ENCODE results near the gene HOXD4. TPM values are rescaled to one million over a fixed set of nuclear protein-coding genes. Genes with fewer than 3 reads are reported as not detected.
A peak's percentile ranks its signal among the peaks of the same experiment; 100 is the strongest.

Gene HOXD4
- total RNA-seq, 4 donors from 2014 or later, result 0.69 to 3.6 (median 1.3) TPM; not detected in 1

DNA sequence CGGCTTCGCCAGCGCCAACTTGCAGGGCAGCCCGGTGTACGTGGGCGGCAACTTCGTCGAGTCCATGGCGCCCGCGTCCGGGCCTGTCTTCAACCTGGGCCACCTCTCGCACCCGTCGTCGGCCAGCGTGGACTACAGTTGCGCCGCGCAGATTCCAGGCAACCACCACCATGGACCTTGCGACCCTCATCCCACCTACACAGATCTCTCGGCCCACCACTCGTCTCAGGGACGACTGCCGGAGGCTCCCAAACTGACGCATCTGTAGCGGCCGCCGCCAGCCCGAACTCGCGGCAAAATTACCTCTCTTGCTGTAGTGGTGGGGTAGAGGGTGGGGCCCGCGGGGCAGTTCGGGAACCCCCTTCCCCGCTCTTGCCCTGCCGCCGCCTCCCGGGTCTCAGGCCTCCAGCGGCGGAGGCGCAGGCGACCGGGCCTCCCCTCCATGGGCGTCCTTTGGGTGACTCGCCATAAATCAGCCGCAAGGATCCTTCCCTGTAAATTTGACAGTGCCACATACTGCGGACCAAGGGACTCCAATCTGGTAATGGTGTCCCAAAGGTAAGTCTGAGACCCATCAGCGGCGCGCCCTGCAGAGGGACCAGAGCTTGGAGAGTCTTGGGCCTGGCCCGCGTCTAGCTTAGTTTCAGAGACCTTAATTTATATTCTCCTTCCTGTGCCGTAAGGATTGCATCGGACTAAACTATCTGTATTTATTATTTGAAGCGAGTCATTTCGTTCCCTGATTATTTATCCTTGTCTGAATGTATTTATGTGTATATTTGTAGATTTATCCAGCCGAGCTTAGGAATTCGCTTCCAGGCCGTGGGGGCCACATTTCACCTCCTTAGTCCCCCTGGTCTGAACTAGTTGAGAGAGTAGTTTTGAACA, 20.9 kb downstream of the HOXD4 start:
- WGBS, 2 donors (ENCODE audit: low coverage in 1 of 2), result 22 to 29% methylated on average over 7 to 25 of the region's 60 CpGs
- H3K27ac ChIP-seq, result no peak overlapping the region
- ATAC-seq, result no peak
- H3K27me3 ChIP-seq, result peaks cover 100% of the 10 kb centered on the region
- peaks cover 0 to 22% (median 10%) of the 10 kb centered on the region in 3 donors for H3K4me1 ChIP-seq
- no peaks in the 10 kb centered on the region for H3K36me3 ChIP-seq
- no peak overlapping the region for H3K4me3 ChIP-seq
- peaks cover 0 to 13% (median 0%) of the 10 kb centered on the region in 3 donors for H3K9me3 ChIP-seq
- TF ChIP-seq EP300 (IDR thresholded peaks at IDR 0.05) (no peak), CTCF (IDR thresholded peaks at IDR 0.05) (no peak), POLR2AphosphoS5 (IDR thresholded peaks at IDR 0.05) (no peak), POLR2A (IDR thresholded peaks at IDR 0.05) (no peak)

DNA sequence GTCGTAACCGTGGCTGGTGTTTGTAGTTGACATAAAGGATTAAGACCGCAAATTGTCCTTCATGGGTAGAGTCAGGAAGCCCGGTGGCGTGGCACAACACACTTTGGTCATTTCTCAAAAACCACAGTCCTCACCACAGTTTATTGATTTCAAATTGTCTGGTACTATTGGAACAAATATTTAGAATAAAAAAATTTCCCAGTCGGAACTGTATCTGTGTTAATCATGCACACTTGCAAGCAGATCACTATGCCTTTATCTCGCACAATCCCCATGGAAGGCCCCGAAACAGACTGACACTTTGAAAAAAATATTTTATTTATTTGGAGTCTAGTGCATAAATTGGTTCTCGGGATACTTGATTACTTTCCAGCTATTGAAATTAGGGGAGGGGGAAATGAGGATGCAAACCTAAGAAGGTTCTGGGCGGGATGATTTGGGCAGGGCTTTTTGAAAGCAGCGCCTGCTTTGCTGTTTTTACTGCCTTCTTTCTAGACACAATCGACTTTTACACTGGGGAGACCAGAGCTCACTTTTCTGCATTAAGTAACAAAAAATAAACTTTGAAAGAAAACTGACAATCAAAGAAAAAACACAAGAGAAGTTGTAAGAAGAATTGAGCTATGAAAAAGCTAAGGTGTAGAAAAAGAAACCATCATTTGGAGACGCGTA, 21.7 kb downstream of the HOXD4 start:
- H3K27me3 ChIP-seq, result peaks cover 100% of the 10 kb centered on the region

GRCh38 chr2:176173567-176174381, 22.4 kb downstream of the HOXD4 start:
- TF ChIP-seq CTCF (IDR thresholded peaks at IDR 0.05) (no peak), POLR2A (IDR thresholded peaks at IDR 0.05) (no peak), EP300 (IDR thresholded peaks at IDR 0.05) (no peak), POLR2AphosphoS5 (IDR thresholded peaks at IDR 0.05) (no peak)
- no peak for ATAC-seq

More for the DNA sequence above, 21.7 kb downstream of the HOXD4 start:
- TF ChIP-seq POLR2A (IDR thresholded peaks at IDR 0.05) (no peak), CTCF (IDR thresholded peaks at IDR 0.05) (no peak), EP300 (IDR thresholded peaks at IDR 0.05) (no peak), POLR2AphosphoS5 (IDR thresholded peaks at IDR 0.05) (no peak)
- no peak overlapping the region for H3K27ac ChIP-seq
- no peak for ATAC-seq
- WGBS, 2 donors (ENCODE audit: low coverage in 1 of 2), result 30 to 63% methylated on average over 8 to 13 of the region's 14 CpGs
- peaks cover 0 to 13% (median 0%) of the 10 kb centered on the region in 3 donors for H3K9me3 ChIP-seq
- peaks cover 0 to 26% (median 10%) of the 10 kb centered on the region in 3 donors for H3K4me1 ChIP-seq
- no peak overlapping the region for H3K4me3 ChIP-seq
- no peaks in the 10 kb centered on the region for H3K36me3 ChIP-seq

GRCh38 chr2:176174382-176174823, 23.1 kb downstream of the HOXD4 start:
- Histone ChIP-seq H3K27ac (no peak overlapping the region), H3K27me3 (peaks cover 100% of the 10 kb centered on the region), H3K4me1 (peaks cover 0 to 32% (median 10%) of the 10 kb centered on the region in 3 donors), H3K36me3 (no peaks in the 10 kb centered on the region), H3K4me3 (peak overlapping the region in 1 of 2 donors; percentile 18), H3K9me3 (peaks cover 0 to 13% (median 0%) of the 10 kb centered on the region in 3 donors)
- ATAC-seq, result no peak
- WGBS, 2 donors (ENCODE audit: low coverage in 1 of 2), result 23% methylated on average over 5 to 11 of the region's 14 CpGs
- TF ChIP-seq POLR2A (IDR thresholded peaks at IDR 0.05) (no peak), CTCF (IDR thresholded peaks at IDR 0.05) (no peak), POLR2AphosphoS5 (IDR thresholded peaks at IDR 0.05) (no peak), EP300 (IDR thresholded peaks at IDR 0.05) (no peak)

More at GRCh38 chr2:176173567-176174381, 22.4 kb downstream of the HOXD4 start:
- Histone ChIP-seq H3K4me3 (no peak overlapping the region), H3K9me3 (peaks cover 0 to 13% (median 0%) of the 10 kb centered on the region in 3 donors), H3K36me3 (no peaks in the 10 kb centered on the region), H3K27ac (no peak overlapping the region), H3K27me3 (peaks cover 100% of the 10 kb centered on the region), H3K4me1 (peaks cover 0 to 32% (median 10%) of the 10 kb centered on the region in 3 donors)
- 21 to 35% methylated on average over 7 of the region's 7 CpGs for WGBS, 2 donors (ENCODE audit: low coverage in 1 of 2)

Data from gastroesophageal sphincter (tissue), 4 donors.